ENCODE results near the gene KCNH4.
"Not testable (repeated sequence)": the region's sequence is repeated elsewhere in the genome, so short reads cannot be mapped to it uniquely, and the experiment has no call there.

Gene KCNH4

DNA sequence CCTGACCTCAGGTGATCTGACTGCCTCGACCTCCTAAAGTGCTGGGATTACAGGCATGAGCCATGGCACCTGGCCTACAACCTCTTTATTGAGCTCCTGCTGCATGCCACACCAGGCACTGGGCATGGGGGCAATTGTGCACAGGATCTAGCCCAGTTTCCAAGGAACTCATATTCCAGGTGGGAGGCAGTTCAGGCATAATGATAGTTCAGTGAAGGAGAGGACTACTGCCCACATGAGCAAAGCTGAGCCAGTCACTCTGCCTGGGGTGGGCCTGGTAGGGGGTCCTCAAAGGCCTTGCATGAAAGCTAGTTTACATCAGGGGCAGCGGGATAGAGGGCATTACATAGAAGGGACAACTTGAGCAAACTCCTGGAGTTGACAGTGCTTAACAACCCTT, 6.9 kb upstream of the KCNH4 start:
- intact Hi-C loops (cut with DNase I; ENCODE audit: low total_unique reads), result no loop called here
- Histone ChIP-seq H3K9me3 (no peaks in the 10 kb centered on the region), H3K4me3 (no peak overlapping the region), H3K4me1 (peaks cover 0 to 21% (median 18%) of the 10 kb centered on the region in 4 donors), H3K27me3 (no peaks in the 10 kb centered on the region), H3K27ac (no peak overlapping the region), H3K36me3 (peaks cover 0 to 24% (median 0%) of the 10 kb centered on the region in 3 donors)
- TF ChIP-seq, protein P1, sequence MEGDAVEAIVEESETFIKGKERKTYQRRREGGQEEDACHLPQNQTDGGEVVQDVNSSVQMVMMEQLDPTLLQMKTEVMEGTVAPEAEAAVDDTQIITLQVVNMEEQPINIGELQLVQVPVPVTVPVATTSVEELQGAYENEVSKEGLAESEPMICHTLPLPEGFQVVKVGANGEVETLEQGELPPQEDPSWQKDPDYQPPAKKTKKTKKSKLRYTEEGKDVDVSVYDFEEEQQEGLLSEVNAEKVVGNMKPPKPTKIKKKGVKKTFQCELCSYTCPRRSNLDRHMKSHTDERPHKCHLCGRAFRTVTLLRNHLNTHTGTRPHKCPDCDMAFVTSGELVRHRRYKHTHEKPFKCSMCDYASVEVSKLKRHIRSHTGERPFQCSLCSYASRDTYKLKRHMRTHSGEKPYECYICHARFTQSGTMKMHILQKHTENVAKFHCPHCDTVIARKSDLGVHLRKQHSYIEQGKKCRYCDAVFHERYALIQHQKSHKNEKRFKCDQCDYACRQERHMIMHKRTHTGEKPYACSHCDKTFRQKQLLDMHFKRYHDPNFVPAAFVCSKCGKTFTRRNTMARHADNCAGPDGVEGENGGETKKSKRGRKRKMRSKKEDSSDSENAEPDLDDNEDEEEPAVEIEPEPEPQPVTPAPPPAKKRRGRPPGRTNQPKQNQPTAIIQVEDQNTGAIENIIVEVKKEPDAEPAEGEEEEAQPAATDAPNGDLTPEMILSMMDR (IDR thresholded peaks at IDR 0.05), result no peak
- no peak for DNase-seq

DNA sequence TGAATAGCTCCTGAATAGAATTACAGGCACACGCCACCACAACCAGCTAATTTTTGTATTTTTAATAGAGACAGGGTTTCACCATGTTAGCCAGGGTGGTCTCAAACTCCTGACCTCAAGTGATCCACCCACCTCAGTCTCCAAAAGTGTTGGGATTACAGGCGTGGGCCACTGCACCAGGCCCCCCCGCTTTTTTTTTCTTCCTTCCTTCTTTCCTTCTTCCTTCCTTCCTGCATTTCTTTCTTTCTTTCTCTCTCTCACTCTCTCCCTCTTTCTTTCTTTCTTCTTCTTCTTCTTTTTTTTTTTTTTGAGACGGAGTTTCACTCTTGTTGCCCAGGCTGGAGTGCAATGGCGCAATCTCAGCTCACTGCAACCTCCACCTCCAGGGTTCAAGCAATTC, 5.2 kb upstream of the KCNH4 start:
- H3K9me3 ChIP-seq; H3K27ac ChIP-seq; intact Hi-C loops (cut with DNase I; ENCODE audit: low total_unique reads); DNase-seq; H3K4me3 ChIP-seq: not testable (repeated sequence)
- peaks cover 0 to 12% of the 10 kb centered on the region in 2 donors for H3K27me3 ChIP-seq
- peaks cover 0 to 18% (median 0%) of the 10 kb centered on the region in 3 donors for H3K36me3 ChIP-seq
- peaks cover 0 to 18% (median 16%) of the 10 kb centered on the region in 4 donors for H3K4me1 ChIP-seq

DNA sequence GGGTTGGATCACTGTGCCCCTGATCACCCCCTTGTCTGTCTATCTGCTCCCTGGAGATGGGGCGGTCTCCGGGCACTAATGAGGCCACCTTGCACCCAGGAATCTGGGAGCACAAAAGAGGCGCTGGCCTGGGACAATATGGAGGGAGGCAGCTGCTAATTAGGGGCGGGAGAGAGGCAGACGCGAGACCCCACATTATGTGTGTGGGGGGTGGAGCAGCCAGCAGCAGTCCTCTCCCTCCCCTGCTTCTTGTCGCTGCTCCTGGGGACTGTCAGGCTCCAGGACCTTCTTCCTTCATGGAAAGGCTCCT, 4.6 kb upstream of the KCNH4 start:
- peaks cover 0 to 25% (median 23%) of the 10 kb centered on the region in 4 donors for H3K4me1 ChIP-seq
- TF ChIP-seq, protein P1 (IDR thresholded peaks at IDR 0.05), result no peak
- H3K27me3 ChIP-seq, result peaks cover 0 to 18% of the 10 kb centered on the region in 2 donors
- intact Hi-C loops (cut with DNase I; ENCODE audit: low total_unique reads), result no loop called here
- no peak overlapping the region for H3K4me3 ChIP-seq
- no peak for DNase-seq
- H3K27ac ChIP-seq, result no peak overlapping the region
- no peaks in the 10 kb centered on the region for H3K9me3 ChIP-seq
- peaks cover 0 to 15% (median 0%) of the 10 kb centered on the region in 3 donors for H3K36me3 ChIP-seq

DNA sequence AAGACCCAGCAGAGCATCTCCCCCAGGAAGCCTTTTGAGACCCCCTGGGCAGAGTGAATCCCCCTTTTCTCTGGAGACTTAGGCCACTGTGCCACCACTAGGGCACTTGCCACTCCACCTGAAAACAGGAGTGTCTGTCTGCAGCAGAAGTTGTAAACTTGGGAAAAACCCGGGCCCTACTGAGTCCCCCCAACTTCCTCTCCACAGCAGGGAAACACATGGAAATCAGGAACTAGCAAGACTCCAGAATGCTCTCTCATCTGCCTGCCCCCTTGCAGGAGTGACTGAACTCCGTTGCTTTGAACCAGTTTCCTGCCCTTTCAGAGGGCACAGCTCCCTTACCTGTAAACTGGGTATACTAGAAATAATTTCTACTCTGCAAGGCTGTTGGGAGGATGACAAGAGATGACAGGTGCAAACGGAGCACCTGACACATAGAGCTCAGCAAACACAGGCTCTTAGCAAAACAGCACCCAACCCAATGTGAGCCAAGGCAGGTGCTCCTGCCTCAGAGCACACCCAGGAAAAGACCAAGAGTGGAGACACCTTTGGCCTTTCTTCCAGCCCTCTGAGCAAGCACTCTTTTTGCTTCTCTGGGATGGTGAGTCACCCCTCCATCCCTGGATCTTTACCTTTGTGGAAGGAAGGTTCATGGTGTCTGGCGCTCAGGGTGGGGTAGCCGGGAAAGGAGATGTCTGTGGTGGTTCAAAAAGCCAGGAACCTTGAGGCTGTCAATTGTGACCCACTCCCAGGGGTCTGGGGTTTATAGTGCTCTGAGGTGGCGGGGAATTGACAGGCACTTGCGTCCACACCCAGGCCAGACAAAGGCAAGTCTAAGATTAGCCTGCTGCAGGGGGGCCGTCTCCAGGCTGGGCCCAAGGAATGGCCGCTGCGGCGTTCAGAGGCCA, 4.0 kb upstream of the KCNH4 start, which contains the start of gene HCRT:
Gene HCRT, minus strand, starts transcription at position 740 of the 908 bp plus-strand sequence. Its CDS starts 87 bp downstream, at position 653.
- no peak for DNase-seq
- Histone ChIP-seq H3K27me3 (peaks cover 0 to 24% of the 10 kb centered on the region in 2 donors), H3K4me1 (peaks cover 0 to 28% (median 25%) of the 10 kb centered on the region in 4 donors), H3K36me3 (peaks cover 0 to 9% (median 0%) of the 10 kb centered on the region in 3 donors), H3K27ac (peak within 1 kb of the TSS; percentile 70 to 72), H3K4me3 (peak within 1 kb of the TSS; percentile 53 to 71), H3K9me3 (no peaks in the 10 kb centered on the region)
- TF ChIP-seq, protein P1 (IDR thresholded peaks at IDR 0.05), result no peak
- intact Hi-C loops (cut with DNase I; ENCODE audit: low total_unique reads), result no loop called here

DNA sequence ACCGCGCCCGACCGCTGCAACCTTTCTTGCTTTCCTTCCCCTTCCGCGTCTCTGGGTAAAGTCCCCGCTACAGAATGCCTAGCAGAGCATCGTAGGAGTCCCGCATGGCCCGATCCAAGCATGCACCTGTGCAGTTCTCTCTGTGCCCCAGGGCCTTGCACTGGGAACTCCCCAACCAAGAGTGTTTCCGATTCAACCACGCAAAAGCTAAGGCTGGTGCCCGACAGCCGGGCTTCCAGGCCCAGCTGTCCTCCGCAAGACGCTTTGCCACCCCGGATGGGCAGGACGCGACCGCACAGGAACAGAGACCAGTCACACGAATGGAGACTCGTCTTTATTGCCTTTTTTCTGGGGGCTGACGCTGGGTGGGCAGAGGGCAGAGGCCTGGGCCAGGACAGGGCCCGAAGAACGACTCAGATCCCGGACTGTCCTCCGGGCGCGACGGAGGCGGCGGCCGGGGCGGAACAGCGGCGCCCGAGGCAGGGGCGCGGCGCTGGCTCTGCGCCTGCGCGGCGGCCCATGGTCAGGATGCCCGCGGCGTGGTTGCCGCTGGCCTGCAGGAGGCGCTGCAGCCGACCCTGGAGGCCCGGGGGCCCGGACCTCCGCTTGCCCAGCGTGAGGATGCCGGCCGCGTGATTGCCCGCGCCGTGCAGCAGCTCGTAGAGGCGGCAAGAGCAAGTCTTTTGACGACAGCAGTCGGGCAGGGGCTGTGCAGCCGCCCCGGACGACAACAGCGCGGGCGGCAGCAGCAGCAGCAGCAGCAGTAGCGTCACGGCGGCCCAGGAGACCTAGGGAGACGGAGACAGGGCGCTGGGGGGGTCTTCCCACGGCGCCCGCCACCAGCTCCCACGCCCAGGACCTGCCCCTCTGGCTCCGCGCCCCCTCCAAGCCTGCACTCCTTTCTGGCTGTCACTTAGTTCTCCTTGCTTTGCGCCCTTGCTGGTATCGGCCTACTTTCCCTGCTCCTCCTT, 3.1 kb upstream of the KCNH4 start:
- peaks cover 0 to 28% (median 25%) of the 10 kb centered on the region in 4 donors for H3K4me1 ChIP-seq
- H3K4me3 ChIP-seq, result peak overlapping the region; percentile 53 to 71
- H3K27me3 ChIP-seq, result peaks cover 0 to 32% of the 10 kb centered on the region in 2 donors
- peak overlapping the region; percentile 70 to 72 for H3K27ac ChIP-seq
- intact Hi-C loops (cut with DNase I; ENCODE audit: low total_unique reads), result no loop called here
- TF ChIP-seq, protein P1 (IDR thresholded peaks at IDR 0.05), result peak; percentile 76 to 84
- DNase-seq, result peak; percentile 48 to 86
- H3K9me3 ChIP-seq, result no peaks in the 10 kb centered on the region
- H3K36me3 ChIP-seq, result no peaks in the 10 kb centered on the region

Measured in tibial artery (tissue), 4 donors.